HepG2 (cell line): ENCODE measurements around the gene DHX57. TPM values are rescaled to one million over a fixed set of nuclear protein-coding genes. Genes with fewer than 3 reads are reported as not detected.

ENCODE experiments used
- ATAC-seq: fragments of 200-7000 bp; cut with Tn5 transposase; 3 replicates; pipeline ENCODE4 v1.9.1; 2020; ENCODE audit warnings: mild to moderate bottlenecking, moderate library complexity
- BruUV-seq: library from RNA; stranded (reverse); fragments of 400-500 nt; replicated peaks from 2 replicates; lab custom pipeline; 2021; lab: Mats Ljungman, UMichigan
- CTCF ChIA-PET: fragments of 300-600 bp; formaldehyde crosslinking; extraction: SDS; loops from one replicate; lab custom pipeline; 2021; ENCODE audit warnings: low total read pairs, inconsistent platforms, low intra/inter-chr PET ratio; lab: Yijun Ruan, JAX
- POLR2A ChIA-PET: fragments of 350-600 bp; sonication (Branson Sonifier 250); formaldehyde crosslinking; loops from one replicate; lab custom pipeline; 2020; ENCODE audit warnings: antibody characterized with exemption, inconsistent platforms; lab: Yijun Ruan, JAX
- DNase-seq: peaks from one replicate; pipeline ENCODE4 v3.0.0-alpha.2; 2015; ENCODE audit warnings: low spot score
- FAIRE-seq: peaks from 3 replicates; lab custom pipeline; 2011; peaks lifted over from hg19 to GRCh38; lab: Jason Lieb, UNC
- H2AFZ ChIP-seq: one replicate; pipeline ENCODE4 v1.6.1; 2011; ENCODE audit warnings: low read length, inconsistent platforms
- H3K27ac ChIP-seq: fragments of 300-600 bp; 3 replicates; pipeline ENCODE4 v1.8.0; 2011; ENCODE audit warnings: mixed run types, mild to moderate bottlenecking, mixed read lengths, low read length, inconsistent platforms; ENCODE audit not compliant: insufficient read depth; ENCODE audit errors: extremely low read length
- H3K27me3 ChIP-seq, 2 experiments: fragments of 200-600 bp in 1 of 2; 2 replicates in 1 of 2; 3 replicates in 1 of 2; pipeline versions ENCODE4 v1.6.0 to v1.8.0; 2011; ENCODE audit warnings: low read length in 2 of 2, mild to moderate bottlenecking in 2 of 2, moderate library complexity in 2 of 2, inconsistent platforms in 1 of 2; ENCODE audit not compliant: insufficient read depth in 2 of 2, control insufficient read depth in 1 of 2
- H3K36me3 ChIP-seq, 2 experiments: fragments of 200-600 bp in 1 of 2; replicated peaks in 1 of 2; 2 replicates in 1 of 2; 3 replicates in 1 of 2; pipeline versions ENCODE4 v1.5.1 to v1.8.0; 2011; ENCODE audit warnings: low read length in 2 of 2, inconsistent platforms in 1 of 2; ENCODE audit not compliant: insufficient read depth in 2 of 2, control insufficient read depth in 1 of 2
- H3K4me1 ChIP-seq: 2 replicates; pipeline ENCODE4 v1.5.1; 2012; ENCODE audit warnings: low read length, inconsistent platforms; ENCODE audit not compliant: insufficient read depth
- H3K4me2 ChIP-seq: 2 replicates; pipeline ENCODE4 v1.6.0; 2011; ENCODE audit warnings: low read depth, low read length, inconsistent platforms
- H3K4me3 ChIP-seq, 3 experiments: fragments of 200-600 bp in 1 of 3; sonication (generic), shearing (Covaris generic) in 1 of 3; replicated peaks in 1 of 3; 2 replicates each; pipeline ENCODE4 v1.5.1; 2011 to 2016; ENCODE audit warnings: low read length in 3 of 3, inconsistent platforms in 2 of 3, low read depth in 2 of 3, mild to moderate bottlenecking in 2 of 3, control low read depth in 1 of 3, mixed read lengths in 1 of 3; ENCODE audit not compliant: insufficient read depth in 1 of 3
- H3K79me2 ChIP-seq: one replicate; pipeline ENCODE4 v1.6.1; 2011; ENCODE audit warnings: low read length, inconsistent platforms; ENCODE audit not compliant: insufficient read depth
- H3K9ac ChIP-seq: 2 replicates; pipeline ENCODE4 v1.6.0; 2011; ENCODE audit warnings: mild to moderate bottlenecking, low read depth, low read length, inconsistent platforms; ENCODE audit not compliant: insufficient read depth
- H3K9me3 ChIP-seq: 2 replicates; pipeline ENCODE4 v1.5.1; 2012; ENCODE audit warnings: mild to moderate bottlenecking, low read length
- H4K20me1 ChIP-seq: 2 replicates; pipeline ENCODE4 v1.6.0; 2011; ENCODE audit warnings: inconsistent platforms, mild to moderate bottlenecking, low read length, moderate library complexity; ENCODE audit not compliant: insufficient read depth
- E2F5 ChIP-seq: sonication (generic); formaldehyde crosslinking; conservative IDR thresholded peaks from 2 replicates; pipeline ENCODE4 v1.4.0; 2020; ENCODE audit warnings: missing genetic modification reagents
- HIC2 ChIP-seq: sonication (generic); formaldehyde crosslinking; IDR thresholded peaks from 2 replicates; pipeline ENCODE4 v1.9.0; 2022; ENCODE audit warnings: low read depth, missing genetic modification reagents
- HNRNPL ChIP-seq: fragments of 200-400 bp; formaldehyde crosslinking; IDR thresholded peaks from 2 replicates; pipeline ENCODE4 v1.6.1; 2017; ENCODE audit warnings: mild to moderate bottlenecking, low read depth, low read length
- MTF1 ChIP-seq: sonication (generic); formaldehyde crosslinking; IDR thresholded peaks from 2 replicates; pipeline ENCODE4 v1.5.0; 2020; ENCODE audit warnings: missing genetic modification reagents
- PATZ1 ChIP-seq: sonication (generic); formaldehyde crosslinking; IDR thresholded peaks from 2 replicates; pipeline ENCODE4 v1.4.0; 2020; ENCODE audit warnings: missing genetic modification reagents
- THAP11 ChIP-seq: IDR thresholded peaks from 2 replicates; pipeline ENCODE4 v1.6.1; 2016; ENCODE audit warnings: missing biosample characterization, missing genetic modification reagents
- ZMAT3 ChIP-seq: sonication (generic); formaldehyde crosslinking; conservative IDR thresholded peaks from 2 replicates; pipeline ENCODE4 v1.7.0; 2021; ENCODE audit warnings: missing genetic modification reagents
- ZNF292 ChIP-seq: sonication (generic); formaldehyde crosslinking; IDR thresholded peaks from 2 replicates; pipeline ENCODE4 v1.8.1; 2022; ENCODE audit warnings: mild to moderate bottlenecking, low read depth, missing genetic modification reagents, borderline replicate concordance
- ZNF781 ChIP-seq: sonication (generic); formaldehyde crosslinking; IDR thresholded peaks from 2 replicates; pipeline ENCODE4 v1.5.1; 2020; ENCODE audit warnings: borderline replicate concordance, mild to moderate bottlenecking, missing genetic modification reagents; ENCODE audit errors: not compliant biosample characterization
- WGBS: methylation state at CpG from one replicate; pipeline ENCODE4 v1.1.6; 2017; ENCODE audit warnings: low lambda C conversion rate; 5-methylcytosine and 5-hydroxymethylcytosine counted together
- in situ Hi-C: cut with HindIII; loops from 2 replicates; pipeline ENCODE4 v1.10.0; 2017; ENCODE audit warnings: low pct_unique_long_range_greater_than_20kb; ENCODE audit not compliant: extremely low pct_ligation_motif_present
- intact Hi-C: fragments of 100-400 bp; cut with micrococcal nuclease; formaldehyde crosslinking; loops from one replicate; pipeline ENCODE4 v1.10.0; 2022; ENCODE audit not compliant: unreplicated experiment
- polyA plus RNA-seq, 8 experiments: library from polyadenylated mRNA; depleted of rRNA in 3 of 8; stranded (reverse) in 7 of 8; unstranded in 1 of 8; fragments of >200 nt; fragmentation: Illumina TruSeq in 4 of 8; extraction: Trizol in 4 of 8; gene quantifications; 2 replicates each; pipeline versions ENCODE4 v1.2.1 to v1.2.3, GENCODE V29; 2011 to 2016; ENCODE audit warnings: low read depth in 4 of 8, missing spikeins in 1 of 8, mixed read lengths in 1 of 8; ENCODE audit not compliant: insufficient read depth in 1 of 8
- total RNA-seq, 5 experiments: library from RNA; depleted of rRNA; stranded (reverse); fragments of >200 nt; fragmentation: Illumina TruSeq; extraction: Trizol; gene quantifications; 2 replicates each; pipeline ENCODE4 v1.2.3, GENCODE V29; 2016; ENCODE audit warnings: low read depth in 1 of 5
- TF ChIP-seq, protein P1 (sequence below): sonication (generic); formaldehyde crosslinking; IDR thresholded peaks from 2 replicates; pipeline ENCODE4 v1.5.0; 2020; ENCODE audit warnings: mild to moderate bottlenecking, missing genetic modification reagents
- TF ChIP-seq, protein P2 (sequence below): sonication (generic); formaldehyde crosslinking; IDR thresholded peaks from 2 replicates; pipeline ENCODE4 v1.5.0; 2020; ENCODE audit warnings: mild to moderate bottlenecking, missing genetic modification reagents, borderline replicate concordance
- TF ChIP-seq, protein P3 (sequence below): sonication (generic); formaldehyde crosslinking; IDR thresholded peaks from 2 replicates; pipeline ENCODE4 v1.8.0; 2022; ENCODE audit warnings: missing genetic modification reagents, mild to moderate bottlenecking, moderate library complexity, borderline replicate concordance

Gene DHX57
- total and polyA plus RNA-seq, 2 of the 13 experiments (the other 11 are each of a cell fraction or from before 2014, with no cell fraction given): 9.2 to 24.2 TPM

- peaks cover 44% of the 10 kb centered on the region for H3K79me2 ChIP-seq
- H3K36me3 ChIP-seq: no peaks in the 10 kb centered on the region
- TF ChIP-seq MTF1 (CRISPR knock-in tag) (no peak), THAP11 (CRISPR knock-in tag) (no peak), ZMAT3 (no peak), E2F5 (CRISPR knock-in tag) (no peak), PATZ1 (CRISPR knock-in tag) (no peak), HIC2 (CRISPR knock-in tag) (no peak), ZNF781 (CRISPR knock-in tag) (no peak), HNRNPL (no peak), ZNF292 (CRISPR knock-in tag) (no peak)
- TF ChIP-seq, protein P1, sequence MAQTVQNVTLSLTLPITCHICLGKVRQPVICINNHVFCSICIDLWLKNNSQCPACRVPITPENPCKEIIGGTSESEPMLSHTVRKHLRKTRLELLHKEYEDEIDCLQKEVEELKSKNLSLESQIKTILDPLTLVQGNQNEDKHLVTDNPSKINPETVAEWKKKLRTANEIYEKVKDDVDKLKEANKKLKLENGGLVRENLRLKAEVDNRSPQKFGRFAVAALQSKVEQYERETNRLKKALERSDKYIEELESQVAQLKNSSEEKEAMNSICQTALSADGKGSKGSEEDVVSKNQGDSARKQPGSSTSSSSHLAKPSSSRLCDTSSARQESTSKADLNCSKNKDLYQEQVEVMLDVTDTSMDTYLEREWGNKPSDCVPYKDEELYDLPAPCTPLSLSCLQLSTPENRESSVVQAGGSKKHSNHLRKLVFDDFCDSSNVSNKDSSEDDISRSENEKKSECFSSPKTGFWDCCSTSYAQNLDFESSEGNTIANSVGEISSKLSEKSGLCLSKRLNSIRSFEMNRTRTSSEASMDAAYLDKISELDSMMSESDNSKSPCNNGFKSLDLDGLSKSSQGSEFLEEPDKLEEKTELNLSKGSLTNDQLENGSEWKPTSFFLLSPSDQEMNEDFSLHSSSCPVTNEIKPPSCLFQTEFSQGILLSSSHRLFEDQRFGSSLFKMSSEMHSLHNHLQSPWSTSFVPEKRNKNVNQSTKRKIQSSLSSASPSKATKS (CRISPR knock-in tag): no peak
- TF ChIP-seq, protein P2, sequence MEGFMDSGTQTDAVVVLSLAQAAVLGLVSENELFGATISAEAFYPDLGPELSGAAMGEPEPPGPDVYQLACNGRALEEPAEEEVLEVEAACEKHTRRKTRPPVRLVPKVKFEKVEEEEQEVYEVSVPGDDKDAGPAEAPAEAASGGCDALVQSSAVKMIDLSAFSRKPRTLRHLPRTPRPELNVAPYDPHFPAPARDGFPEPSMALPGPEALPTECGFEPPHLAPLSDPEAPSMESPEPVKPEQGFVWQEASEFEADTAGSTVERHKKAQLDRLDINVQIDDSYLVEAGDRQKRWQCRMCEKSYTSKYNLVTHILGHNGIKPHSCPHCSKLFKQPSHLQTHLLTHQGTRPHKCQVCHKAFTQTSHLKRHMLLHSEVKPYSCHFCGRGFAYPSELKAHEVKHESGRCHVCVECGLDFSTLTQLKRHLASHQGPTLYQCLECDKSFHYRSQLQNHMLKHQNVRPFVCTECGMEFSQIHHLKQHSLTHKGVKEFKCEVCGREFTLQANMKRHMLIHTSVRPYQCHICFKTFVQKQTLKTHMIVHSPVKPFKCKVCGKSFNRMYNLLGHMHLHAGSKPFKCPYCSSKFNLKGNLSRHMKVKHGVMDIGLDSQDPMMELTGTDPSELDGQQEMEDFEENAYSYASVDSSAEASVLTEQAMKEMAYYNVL (CRISPR knock-in tag): no peak
- TF ChIP-seq, protein P3, sequence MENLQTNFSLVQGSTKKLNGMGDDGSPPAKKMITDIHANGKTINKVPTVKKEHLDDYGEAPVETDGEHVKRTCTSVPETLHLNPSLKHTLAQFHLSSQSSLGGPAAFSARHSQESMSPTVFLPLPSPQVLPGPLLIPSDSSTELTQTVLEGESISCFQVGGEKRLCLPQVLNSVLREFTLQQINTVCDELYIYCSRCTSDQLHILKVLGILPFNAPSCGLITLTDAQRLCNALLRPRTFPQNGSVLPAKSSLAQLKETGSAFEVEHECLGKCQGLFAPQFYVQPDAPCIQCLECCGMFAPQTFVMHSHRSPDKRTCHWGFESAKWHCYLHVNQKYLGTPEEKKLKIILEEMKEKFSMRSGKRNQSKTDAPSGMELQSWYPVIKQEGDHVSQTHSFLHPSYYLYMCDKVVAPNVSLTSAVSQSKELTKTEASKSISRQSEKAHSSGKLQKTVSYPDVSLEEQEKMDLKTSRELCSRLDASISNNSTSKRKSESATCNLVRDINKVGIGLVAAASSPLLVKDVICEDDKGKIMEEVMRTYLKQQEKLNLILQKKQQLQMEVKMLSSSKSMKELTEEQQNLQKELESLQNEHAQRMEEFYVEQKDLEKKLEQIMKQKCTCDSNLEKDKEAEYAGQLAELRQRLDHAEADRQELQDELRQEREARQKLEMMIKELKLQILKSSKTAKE: no peak
These were observed 2.0 kb downstream of the DHX57 start for GRCh38 chr2:38873763-38874162.

More at GRCh38 chr2:38873763-38874162, 2.0 kb downstream of the DHX57 start:
- intact Hi-C loops (loop anchor here (2.0 to 10.0 kb wide), 2 partner anchors 73 to 261 kb away; no protein-coding TSS in a partner anchor), in situ Hi-C loops (no loop called here)
- WGBS: 78% methylated on average over 5 of the region's 5 CpGs
- H2AFZ ChIP-seq: no peak overlapping the region
- no peak overlapping the region for H3K27ac ChIP-seq
- no peaks in the 10 kb centered on the region for H4K20me1 ChIP-seq
- H3K4me2 ChIP-seq: peak overlapping the region; percentile 8; the same call in 1 of the 2 replicates
- ATAC-seq (no peak), DNase-seq (no peak), FAIRE-seq (no peak)
- ChIA-PET CTCF (no interaction called here), POLR2A (interaction anchor here (0.8 kb wide), 1 partner anchor 122 kb away, joined by 3 read pairs; the partner anchor contains the start of gene SRSF7)
- H3K27me3 ChIP-seq: no peaks in the 10 kb centered on the region; a peak in 1 of 5 replicates
- peaks cover 28% of the 10 kb centered on the region for H3K4me1 ChIP-seq
- no peak overlapping the region for H3K9ac ChIP-seq
- H3K9me3 ChIP-seq: no peaks in the 10 kb centered on the region
- no TSS peak for BruUV-seq
- no peak overlapping the region for H3K4me3 ChIP-seq
